HG02588 (cell line): ENCODE measurements around the gene TPP1.
A peak's percentile ranks its signal among the peaks of the same experiment; 100 is the strongest.

Source experiments
- ATAC-seq: cut with Tn5 transposase; IDR thresholded peaks from one replicate; pipeline ENCODE4 v1.9.1; 2021; ENCODE audit warnings: mild to moderate bottlenecking, moderate library complexity; ENCODE audit not compliant: unreplicated experiment

TPP1 gene

GRCh38 chr11:6647836-6648235, 28.6 kb upstream of the TPP1 start:
- no peak for ATAC-seq

- peak; percentile 91 for ATAC-seq
Observed at GRCh38 chr11:6646918-6647679, 27.9 kb upstream of the TPP1 start.

GRCh38 chr11:6646576-6646917, 27.3 kb upstream of the TPP1 start:
- ATAC-seq = no peak

GRCh38 chr11:6646071-6646470, 26.8 kb upstream of the TPP1 start:
- no peak for ATAC-seq

- no peak for ATAC-seq
Observed at GRCh38 chr11:6642957-6643356, 23.7 kb upstream of the TPP1 start.

GRCh38 chr11:6640985-6641701, 21.9 kb upstream of the TPP1 start:
- ATAC-seq = no peak

- ATAC-seq = no peak
Observed at GRCh38 chr11:6640036-6640984, 21.1 kb upstream of the TPP1 start.

GRCh38 chr11:6638429-6638828, 19.2 kb upstream of the TPP1 start:
- ATAC-seq = no peak

- no peak for ATAC-seq
Observed at GRCh38 chr11:6637871-6638270, 18.6 kb upstream of the TPP1 start.

GRCh38 chr11:6636480-6636879, 17.3 kb upstream of the TPP1 start:
- no peak for ATAC-seq

- no peak for ATAC-seq
Observed at GRCh38 chr11:6635082-6635932, 16.1 kb upstream of the TPP1 start.

GRCh38 chr11:6634534-6634933, 15.3 kb upstream of the TPP1 start:
- ATAC-seq = no peak

GRCh38 chr11:6633422-6634408, 14.5 kb upstream of the TPP1 start:
- no peak for ATAC-seq

GRCh38 chr11:6632116-6633073, 13.2 kb upstream of the TPP1 start:
- ATAC-seq = no peak

- ATAC-seq = no peak
Observed at GRCh38 chr11:6631361-6631890, 12.2 kb upstream of the TPP1 start.

- ATAC-seq = no peak
Observed at GRCh38 chr11:6630632-6631291, 11.5 kb upstream of the TPP1 start.

GRCh38 chr11:6629892-6630631, 10.8 kb upstream of the TPP1 start:
- ATAC-seq = no peak
